Measurements from ENCODE around the gene TCF7L1.

Gene TCF7L1

GRCh38 chr2:85130407-85130806 is 2.8 kb upstream of the TCF7L1 start:
- in situ Hi-C loops (cut with HindIII; ENCODE audit: low sequenced_read_pairs): no loop called here
- no peak overlapping the region for H3K4me3 ChIP-seq (ENCODE audit: low read depth, low read length)
- DNase-seq (ENCODE audit: low read depth, low spot score): no peak
- TF ChIP-seq, protein P1, sequence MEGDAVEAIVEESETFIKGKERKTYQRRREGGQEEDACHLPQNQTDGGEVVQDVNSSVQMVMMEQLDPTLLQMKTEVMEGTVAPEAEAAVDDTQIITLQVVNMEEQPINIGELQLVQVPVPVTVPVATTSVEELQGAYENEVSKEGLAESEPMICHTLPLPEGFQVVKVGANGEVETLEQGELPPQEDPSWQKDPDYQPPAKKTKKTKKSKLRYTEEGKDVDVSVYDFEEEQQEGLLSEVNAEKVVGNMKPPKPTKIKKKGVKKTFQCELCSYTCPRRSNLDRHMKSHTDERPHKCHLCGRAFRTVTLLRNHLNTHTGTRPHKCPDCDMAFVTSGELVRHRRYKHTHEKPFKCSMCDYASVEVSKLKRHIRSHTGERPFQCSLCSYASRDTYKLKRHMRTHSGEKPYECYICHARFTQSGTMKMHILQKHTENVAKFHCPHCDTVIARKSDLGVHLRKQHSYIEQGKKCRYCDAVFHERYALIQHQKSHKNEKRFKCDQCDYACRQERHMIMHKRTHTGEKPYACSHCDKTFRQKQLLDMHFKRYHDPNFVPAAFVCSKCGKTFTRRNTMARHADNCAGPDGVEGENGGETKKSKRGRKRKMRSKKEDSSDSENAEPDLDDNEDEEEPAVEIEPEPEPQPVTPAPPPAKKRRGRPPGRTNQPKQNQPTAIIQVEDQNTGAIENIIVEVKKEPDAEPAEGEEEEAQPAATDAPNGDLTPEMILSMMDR (IDR thresholded peaks at IDR 0.05; ENCODE audit: low read depth, low read length): no peak

- peak; percentile 27 for DNase-seq (ENCODE audit: low read depth, low spot score)
- H3K4me3 ChIP-seq (ENCODE audit: low read depth, low read length): no peak overlapping the region
- TF ChIP-seq, protein P1 (IDR thresholded peaks at IDR 0.05; ENCODE audit: low read depth, low read length): peak; percentile 64
- in situ Hi-C loops (cut with HindIII; ENCODE audit: low sequenced_read_pairs): no loop called here
Measured at GRCh38 chr2:85131116-85131515, 2.1 kb upstream of the TCF7L1 start.

DNA sequence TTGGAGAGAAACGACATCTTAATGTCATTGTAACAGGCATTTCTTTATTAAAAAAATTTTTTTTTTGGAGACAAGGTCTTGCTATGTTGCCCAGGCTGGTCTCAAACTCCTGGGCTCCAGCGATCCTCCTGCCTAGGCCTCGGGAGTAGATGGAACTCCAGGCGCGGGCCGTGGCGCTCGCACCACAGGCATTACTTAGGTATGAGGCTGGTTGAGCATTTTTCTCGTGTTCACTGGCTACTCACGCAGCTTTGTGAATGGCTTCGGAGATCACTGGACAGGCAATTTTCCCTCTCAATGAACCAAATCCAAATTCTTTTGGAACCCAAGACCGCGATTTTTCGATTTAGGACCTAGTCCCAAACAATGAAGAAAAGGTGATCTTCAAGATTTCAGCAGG is 795 bp upstream of the TCF7L1 start:
- peak overlapping the region; percentile 62 for H3K4me3 ChIP-seq (ENCODE audit: low read depth, low read length)
- DNase-seq (ENCODE audit: low read depth, low spot score): no peak
- TF ChIP-seq, protein P1 (IDR thresholded peaks at IDR 0.05; ENCODE audit: low read depth, low read length): no peak
- in situ Hi-C loops (cut with HindIII; ENCODE audit: low sequenced_read_pairs): no loop called here

- TF ChIP-seq, protein P1 (IDR thresholded peaks at IDR 0.05; ENCODE audit: low read depth, low read length): no peak
- H3K4me3 ChIP-seq (ENCODE audit: low read depth, low read length): peak overlapping the region; percentile 69
- peak; percentile 40 for DNase-seq (ENCODE audit: low read depth, low spot score)
- in situ Hi-C loops (cut with HindIII; ENCODE audit: low sequenced_read_pairs): no loop called here
Measured at GRCh38 chr2:85133751-85134254, 611 bp downstream of the TCF7L1 start.

- H3K4me3 ChIP-seq (ENCODE audit: low read depth, low read length): peak overlapping the region; percentile 69
- TF ChIP-seq, protein P1 (IDR thresholded peaks at IDR 0.05; ENCODE audit: low read depth, low read length): no peak
- in situ Hi-C loops (cut with HindIII; ENCODE audit: low sequenced_read_pairs): no loop called here
- DNase-seq (ENCODE audit: low read depth, low spot score): peak; percentile 65
Measured at GRCh38 chr2:85134255-85134895, 1.2 kb downstream of the TCF7L1 start.

DNA sequence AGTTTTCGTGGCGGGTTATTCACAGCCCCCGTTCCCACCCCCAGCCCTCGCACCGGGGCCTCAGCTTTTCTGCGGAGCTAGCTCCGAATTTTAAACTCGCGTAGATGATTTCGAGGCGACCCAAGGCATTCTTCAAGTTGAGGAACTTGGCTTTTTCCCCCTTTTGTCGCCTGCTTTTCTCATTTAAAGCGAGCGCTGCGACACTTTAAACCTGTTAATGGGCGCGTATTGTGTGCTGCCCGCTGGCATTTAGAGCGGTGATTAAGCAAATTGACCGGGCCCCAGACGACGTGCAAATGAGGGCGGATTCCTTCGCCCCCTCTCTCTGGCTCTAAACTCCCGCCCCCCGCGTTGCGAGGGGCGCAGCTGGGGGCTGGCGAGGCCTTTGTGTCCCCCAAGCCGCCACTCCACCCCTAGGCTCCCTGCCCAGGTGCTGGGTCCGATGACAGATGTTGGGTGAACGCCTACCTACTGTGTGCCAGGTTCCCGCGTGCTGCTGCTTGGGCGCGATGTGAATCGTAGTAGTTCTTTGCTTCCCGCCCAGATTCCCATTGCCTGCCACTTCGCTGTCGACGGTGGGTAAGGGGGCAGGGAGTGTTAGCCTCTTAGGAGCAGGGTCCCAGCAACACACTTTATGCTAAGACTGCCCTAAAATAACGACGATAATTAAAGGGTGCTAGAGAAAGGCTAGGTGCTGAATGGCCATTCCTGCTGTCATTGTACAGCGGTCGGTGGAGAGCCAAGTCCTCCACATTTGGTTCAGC is 1.9 kb downstream of the TCF7L1 start:
- TF ChIP-seq, protein P1 (IDR thresholded peaks at IDR 0.05; ENCODE audit: low read depth, low read length): no peak
- peak overlapping the region; percentile 69 for H3K4me3 ChIP-seq (ENCODE audit: low read depth, low read length)
- in situ Hi-C loops (cut with HindIII; ENCODE audit: low sequenced_read_pairs): no loop called here
- no peak for DNase-seq (ENCODE audit: low read depth, low spot score)
